GM19099 (cell line): Measurements from ENCODE around the gene GRB7.

Source experiments
- POLR2A ChIP-seq: IDR thresholded peaks from 3 replicates; pipeline ENCODE4 v1.6.1; 2011; ENCODE audit warnings: low read depth; ENCODE audit not compliant: insufficient read length; ENCODE audit errors: extremely low read depth

The GRB7 gene

DNA sequence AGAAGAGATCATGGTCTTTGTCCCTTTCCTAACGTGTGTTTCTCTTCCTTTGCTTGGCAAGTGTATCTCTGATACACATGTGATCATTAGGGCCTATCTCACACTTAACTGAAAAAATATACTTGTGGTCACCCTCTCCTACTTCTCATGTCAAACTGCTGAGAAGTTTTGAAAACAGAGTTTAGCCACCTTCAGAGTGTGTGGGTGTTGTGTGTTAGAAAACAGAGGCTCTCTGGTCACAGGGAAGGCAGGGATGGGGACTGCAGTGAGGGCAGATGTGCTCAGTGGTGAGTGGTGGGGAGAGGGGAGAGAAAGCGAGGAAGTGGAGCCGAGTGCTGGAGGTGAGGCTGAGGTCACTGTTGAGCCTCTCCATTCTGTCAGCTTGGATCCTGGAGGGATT lies 29.4 kb downstream of the GRB7 start:
- TF ChIP-seq POLR2A: no peak

DNA sequence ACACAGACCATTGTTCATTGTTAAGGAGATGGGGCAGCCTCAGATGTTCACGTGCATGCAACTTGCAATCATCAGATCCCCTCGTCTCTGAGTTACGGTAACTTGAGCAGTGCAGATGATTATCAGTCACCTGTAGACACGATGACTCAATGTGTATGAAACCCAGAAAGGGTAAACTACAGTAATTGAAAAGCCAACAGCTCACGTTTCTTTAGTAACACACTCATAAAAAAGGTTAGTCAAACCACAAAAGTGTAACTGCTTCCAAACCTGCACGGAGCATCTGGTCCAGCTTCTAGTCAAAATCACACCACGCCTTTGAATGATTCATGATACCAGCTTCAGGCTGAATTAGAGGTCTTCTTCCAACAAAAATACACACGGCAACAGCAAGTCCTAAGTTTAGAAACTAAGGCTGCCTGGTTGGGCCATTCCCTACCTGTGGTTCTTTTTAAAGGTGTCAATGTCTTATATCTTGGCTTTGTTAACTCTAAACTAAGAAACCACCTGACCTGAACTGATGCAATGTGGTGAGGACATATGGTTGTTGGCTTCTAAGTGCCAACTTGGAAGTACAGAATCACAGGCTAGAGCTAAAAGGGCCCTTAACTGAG lies 32.3 kb downstream of the GRB7 start:
- TF ChIP-seq POLR2A: peak; percentile 38

- peak; percentile 18 for TF ChIP-seq POLR2A
These were observed 34.7 kb downstream of the GRB7 start for GRCh38 chr17:39772415-39772814.

DNA sequence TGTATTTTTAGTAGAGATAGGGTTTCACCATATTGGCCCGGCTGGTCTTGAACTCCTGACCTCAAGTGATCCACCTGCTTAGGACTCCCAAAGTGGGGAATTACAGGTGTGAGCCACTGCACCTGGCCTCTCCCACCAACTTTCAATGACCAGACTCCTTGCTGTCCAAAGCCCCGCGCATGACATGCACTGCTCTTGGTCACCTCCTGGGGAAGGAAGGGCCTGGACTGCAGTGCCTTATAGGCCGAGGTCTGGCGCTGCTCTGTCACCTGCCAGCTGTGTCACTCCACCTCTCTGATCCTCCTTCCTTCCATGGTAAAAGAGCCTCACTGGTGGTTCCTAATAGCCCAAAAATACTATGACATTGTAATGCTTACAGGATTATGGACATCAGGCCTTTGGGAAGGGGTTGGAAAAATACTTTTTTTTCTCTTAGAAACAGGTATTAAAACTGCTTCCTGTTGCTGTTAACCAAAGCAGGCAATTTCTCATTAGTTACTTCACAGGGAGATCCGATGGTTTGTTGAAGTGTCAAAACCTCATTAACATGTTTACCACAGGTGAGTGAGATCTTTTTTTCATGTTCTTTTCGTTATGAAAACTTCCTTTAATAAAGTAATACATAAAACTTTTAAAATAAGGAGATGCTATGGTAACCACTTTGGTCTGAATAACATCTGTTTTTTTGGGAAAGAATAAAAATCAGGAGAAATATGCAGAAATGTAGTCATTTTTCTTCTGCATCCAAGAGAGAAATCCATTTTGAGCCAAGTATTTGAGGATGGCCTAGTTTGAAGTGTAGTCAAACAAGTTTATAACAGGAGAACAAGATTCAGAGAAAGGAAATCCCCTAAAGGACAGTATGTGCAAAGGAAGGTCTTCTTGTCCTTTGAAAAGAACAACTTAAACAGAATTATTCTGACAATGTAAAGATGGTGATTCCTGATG lies 35.5 kb downstream of the GRB7 start:
- no peak for TF ChIP-seq POLR2A

GRCh38 chr17:39774047-39774446 lies 36.3 kb downstream of the GRB7 start:
- no peak for TF ChIP-seq POLR2A

- peak; percentile 27 for TF ChIP-seq POLR2A
These were observed 37.3 kb downstream of the GRB7 start for GRCh38 chr17:39775031-39775430.

GRCh38 chr17:39776252-39776651 lies 38.5 kb downstream of the GRB7 start:
- no peak for TF ChIP-seq POLR2A

DNA sequence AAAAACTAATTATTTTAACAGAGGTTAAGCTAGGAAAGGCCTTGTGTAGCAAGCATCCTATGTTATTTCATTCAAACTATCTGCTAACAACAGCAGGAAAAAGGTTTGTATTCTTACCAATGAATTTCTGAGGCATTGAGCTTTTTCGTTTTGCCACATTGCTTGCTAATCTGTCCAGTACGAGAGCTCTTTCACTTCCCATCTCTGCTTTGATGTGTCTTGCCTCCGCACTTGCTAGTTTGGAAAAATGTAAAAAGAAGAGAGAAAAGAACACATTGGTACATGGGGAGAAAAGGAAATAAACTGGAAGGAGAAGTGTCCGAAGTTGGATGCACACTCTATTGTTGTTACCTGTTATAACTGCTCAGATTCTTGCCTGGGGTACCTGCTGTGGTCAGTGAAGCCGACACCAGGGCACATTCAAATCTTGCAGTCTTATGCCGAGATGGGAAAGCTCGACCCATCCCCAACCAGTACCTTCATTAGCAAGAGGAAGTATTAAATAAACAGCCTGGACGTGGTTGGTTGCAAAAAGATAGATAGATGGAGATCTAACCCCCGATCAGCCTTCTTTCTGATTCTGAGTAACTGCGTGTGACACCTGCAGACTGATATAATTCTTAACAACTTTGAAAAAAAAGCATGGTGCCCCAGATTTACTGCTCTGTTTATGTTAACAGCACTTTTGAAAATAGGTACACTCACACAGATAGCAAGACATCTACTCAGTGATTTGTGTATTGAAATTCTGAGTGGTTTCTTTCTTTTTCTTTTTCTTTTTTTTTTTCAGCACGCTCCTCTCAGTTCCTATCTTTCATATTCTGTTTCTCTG lies 40.0 kb downstream of the GRB7 start:
- peak; percentile 65 for TF ChIP-seq POLR2A

DNA sequence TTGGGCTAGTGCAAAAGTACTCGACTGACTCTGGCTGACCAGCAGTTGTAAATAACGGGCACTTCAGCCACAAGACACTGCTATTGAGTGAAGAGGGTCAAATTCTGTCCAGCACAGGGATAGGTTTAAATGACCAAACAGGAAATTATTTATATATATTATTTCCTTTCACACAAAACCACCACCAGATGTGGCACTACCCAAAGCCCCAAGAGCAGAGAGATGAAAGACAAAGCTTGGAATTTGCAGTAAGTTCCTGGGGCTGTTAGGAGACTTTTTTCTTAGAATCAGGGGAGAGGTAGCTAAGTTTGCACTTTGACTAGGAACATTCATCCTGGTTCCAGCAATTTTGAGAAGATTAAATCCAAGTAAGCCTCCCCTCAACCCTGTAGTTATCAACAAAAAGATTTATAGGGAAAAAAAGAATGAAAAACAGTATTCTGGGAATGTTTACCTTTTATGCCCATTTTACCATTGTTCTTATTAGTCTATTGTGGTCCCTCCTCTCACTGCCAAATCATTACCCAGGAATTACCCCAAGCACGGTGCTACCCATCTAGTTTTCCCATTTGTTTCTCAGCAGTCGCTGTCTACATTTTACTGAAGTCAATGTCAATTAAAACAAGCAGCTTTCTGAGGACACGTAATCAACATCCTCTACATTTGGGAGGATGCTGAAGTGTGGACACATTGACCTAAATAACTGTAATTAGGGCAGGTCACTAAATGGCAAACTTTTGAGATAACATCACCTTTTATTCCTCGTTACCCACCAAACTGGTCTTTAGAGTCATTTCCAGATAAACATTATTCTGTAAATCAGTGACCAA lies 43.5 kb downstream of the GRB7 start:
- no peak for TF ChIP-seq POLR2A

GRCh38 chr17:39781861-39782213 lies 44.1 kb downstream of the GRB7 start:
- no peak for TF ChIP-seq POLR2A

DNA sequence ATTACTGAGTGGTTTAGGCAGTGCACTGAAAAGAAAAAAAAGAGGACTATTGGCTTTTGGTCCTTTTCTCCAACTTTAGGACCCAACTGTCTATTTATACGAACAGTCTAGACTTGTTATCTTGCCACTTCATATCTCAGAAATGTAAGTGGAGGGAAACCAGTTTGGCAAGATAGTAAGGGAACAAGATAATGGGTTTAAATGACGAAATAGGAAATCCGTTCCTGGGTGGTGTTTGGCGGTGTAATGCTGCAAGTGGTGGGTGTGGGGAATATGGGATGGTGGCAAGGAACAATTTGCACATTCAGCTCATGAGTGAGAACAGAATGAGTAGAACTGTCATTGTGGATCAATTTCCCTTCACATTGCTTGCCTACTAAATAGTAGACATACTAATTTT lies 44.7 kb downstream of the GRB7 start:
- no peak for TF ChIP-seq POLR2A

GRCh38 chr17:39782980-39783379 lies 45.2 kb downstream of the GRB7 start:
- no peak for TF ChIP-seq POLR2A

DNA sequence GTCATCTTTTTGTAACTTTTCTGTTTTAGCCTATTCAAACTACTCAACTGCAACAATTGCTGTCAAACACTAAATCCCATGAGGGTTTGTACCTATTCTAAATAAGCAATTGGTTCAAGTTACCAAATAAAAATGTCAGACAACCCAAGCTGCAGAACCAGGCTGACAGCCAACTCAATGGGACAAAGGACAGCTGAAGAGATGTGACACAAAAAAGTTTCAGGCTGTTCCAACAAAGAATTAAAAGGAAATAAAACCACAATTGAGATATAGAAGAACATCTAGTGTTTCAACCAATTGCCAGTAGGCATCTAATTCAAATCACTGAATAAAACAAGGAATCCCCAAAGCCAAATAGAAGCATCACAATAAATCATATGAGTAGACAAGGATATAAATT lies 49.3 kb downstream of the GRB7 start:
- no peak for TF ChIP-seq POLR2A

DNA sequence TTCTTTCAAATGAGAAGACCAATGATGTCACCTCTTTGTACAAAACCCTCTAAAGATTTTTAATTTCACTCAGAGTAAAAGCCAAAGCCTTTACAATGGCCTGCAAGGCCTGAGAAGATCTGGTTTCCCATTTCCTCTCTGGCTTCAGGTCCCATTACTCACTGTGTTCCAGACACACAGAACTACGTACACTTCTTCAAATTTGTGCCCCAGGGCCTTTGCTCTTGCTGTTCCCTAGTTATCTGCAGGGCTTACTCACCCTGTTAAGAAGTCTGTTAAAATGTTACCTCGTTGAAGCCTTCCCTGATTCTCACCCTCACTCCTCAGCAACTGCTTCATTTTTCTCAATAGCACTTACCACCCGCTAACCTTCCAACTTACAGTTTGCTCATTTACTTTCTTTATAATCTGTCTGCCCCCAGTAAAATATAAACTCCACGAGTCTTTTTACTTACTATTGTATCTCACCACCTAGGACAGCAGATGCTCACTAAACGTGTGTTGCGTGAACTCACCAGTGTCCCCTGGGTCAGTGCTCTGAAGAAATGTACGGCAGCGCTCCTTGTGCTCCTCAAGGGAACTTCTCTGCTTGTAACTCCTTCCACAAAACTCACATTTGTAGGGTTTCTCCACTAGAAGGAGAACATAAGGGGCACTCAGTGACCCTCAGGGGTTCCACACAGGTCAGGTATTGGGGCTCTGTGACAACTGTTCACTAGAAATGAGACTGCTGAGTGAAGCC lies 50.2 kb downstream of the GRB7 start:
- TF ChIP-seq POLR2A: no peak
